BJ (cell line): ENCODE results near the gene KLHDC7B. TPM values are rescaled to one million over a fixed set of nuclear protein-coding genes. Genes with fewer than 3 reads are reported as not detected.

Source experiments
- CTCF ChIA-PET: fragments of 350-600 bp; formaldehyde crosslinking; extraction: SDS; loops from one replicate; lab custom pipeline; 2021; ENCODE audit warnings: antibody characterized with exemption, inconsistent platforms; lab: Yijun Ruan, JAX
- POLR2A ChIA-PET: fragments of 300-600 bp; sonication (Branson Sonifier 250); formaldehyde crosslinking; extraction: SDS; loops from one replicate; lab custom pipeline; 2021; ENCODE audit warnings: antibody characterized with exemption; lab: Charles Lee
- DNase-seq: peaks from one replicate; pipeline ENCODE4 v3.0.0-alpha.2; 2011; ENCODE audit warnings: low read depth
- H3K27me3 ChIP-seq: 2 replicates; pipeline ENCODE4 v1.6.0; 2011; ENCODE audit warnings: low read length; ENCODE audit not compliant: control insufficient read depth, insufficient read depth
- H3K36me3 ChIP-seq: 2 replicates; pipeline ENCODE4 v1.5.1; 2011; ENCODE audit warnings: low read length; ENCODE audit not compliant: control insufficient read depth, insufficient read depth
- H3K4me3 ChIP-seq: 2 replicates; pipeline ENCODE4 v1.5.1; 2011; ENCODE audit warnings: low read depth, mild to moderate bottlenecking, control low read depth, low read length
- polyA plus RNA-seq: library from polyadenylated mRNA; depleted of rRNA; stranded (reverse); fragments of >200 nt; gene quantifications from 2 replicates; pipeline ENCODE4 v1.2.3, GENCODE V29; 2011
- TF ChIP-seq, protein P1 (sequence below): IDR thresholded peaks from 2 replicates; pipeline ENCODE4 v1.5.1; 2011; ENCODE audit warnings: low read depth, mild to moderate bottlenecking, control low read depth, inconsistent platforms, low read length, moderate library complexity; ENCODE audit not compliant: insufficient read depth

Gene KLHDC7B
- polyA plus RNA-seq, 1 experiment = 0.34 TPM

DNA sequence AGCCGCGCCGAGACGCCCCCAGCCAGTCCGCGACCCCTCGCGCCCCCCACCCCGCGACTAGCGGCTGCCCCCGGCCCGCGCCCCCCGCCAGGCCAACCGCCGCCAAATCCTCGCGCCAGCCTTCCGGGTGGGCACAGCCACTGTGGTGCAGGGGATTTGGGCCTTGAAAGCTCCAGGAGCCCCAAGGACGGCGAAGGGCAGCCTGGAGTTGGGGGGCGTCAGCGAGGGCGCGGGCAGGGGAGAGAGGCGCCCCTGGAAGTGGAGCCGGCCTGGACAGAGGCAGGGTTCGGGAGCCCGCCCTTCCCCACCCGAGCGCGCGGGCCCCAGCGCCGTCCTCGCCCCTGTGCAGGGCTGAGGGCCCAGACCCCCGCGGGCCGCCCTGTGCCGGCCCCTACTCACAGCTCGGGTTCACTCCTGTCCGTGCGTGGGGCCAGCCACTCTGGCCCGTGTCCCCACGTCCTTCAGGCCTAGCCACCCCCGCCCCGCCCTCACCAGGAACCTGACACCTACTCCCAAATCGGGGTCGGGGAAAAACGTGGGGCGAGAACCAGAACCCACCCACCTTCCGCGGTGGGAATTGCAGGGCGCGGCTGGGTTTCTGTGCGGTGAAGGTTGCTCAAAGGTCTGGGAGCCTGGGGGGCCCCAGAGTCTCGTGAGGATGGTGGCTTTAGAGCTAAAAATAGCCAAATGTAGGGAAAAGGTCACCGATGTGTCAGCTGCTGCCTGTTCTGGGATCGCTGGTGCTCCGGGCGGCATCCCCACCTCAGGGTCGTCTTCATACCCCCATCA, 32.5 kb downstream of the KLHDC7B start, which contains the start of gene CPT1B:
Gene CPT1B (minus strand): TSS at position 441 of the 789 bp plus-strand sequence. CDS start 512 bp downstream, outside the sequence.
- POLR2A ChIA-PET = interaction anchor here (0.7 kb wide), 1 partner anchor 56 kb away, joined by 3 read pairs; no protein-coding TSS in a partner anchor
- peak within 1 kb of the TSS; percentile 6; the same call in 1 of the 2 replicates for H3K4me3 ChIP-seq
- H3K27me3 ChIP-seq = no peaks in the 10 kb centered on the region
- no peak for DNase-seq
- CTCF ChIA-PET = interaction anchor here (1.0 to 2.7 kb wide), 6 partner anchors 15 to 113 kb away, joined by 3 to 20 read pairs (median 5); partner anchors contain the start of genes SCO2 and SYCE3
- peaks cover 8% of the 10 kb centered on the region for H3K36me3 ChIP-seq
- TF ChIP-seq, protein P1, sequence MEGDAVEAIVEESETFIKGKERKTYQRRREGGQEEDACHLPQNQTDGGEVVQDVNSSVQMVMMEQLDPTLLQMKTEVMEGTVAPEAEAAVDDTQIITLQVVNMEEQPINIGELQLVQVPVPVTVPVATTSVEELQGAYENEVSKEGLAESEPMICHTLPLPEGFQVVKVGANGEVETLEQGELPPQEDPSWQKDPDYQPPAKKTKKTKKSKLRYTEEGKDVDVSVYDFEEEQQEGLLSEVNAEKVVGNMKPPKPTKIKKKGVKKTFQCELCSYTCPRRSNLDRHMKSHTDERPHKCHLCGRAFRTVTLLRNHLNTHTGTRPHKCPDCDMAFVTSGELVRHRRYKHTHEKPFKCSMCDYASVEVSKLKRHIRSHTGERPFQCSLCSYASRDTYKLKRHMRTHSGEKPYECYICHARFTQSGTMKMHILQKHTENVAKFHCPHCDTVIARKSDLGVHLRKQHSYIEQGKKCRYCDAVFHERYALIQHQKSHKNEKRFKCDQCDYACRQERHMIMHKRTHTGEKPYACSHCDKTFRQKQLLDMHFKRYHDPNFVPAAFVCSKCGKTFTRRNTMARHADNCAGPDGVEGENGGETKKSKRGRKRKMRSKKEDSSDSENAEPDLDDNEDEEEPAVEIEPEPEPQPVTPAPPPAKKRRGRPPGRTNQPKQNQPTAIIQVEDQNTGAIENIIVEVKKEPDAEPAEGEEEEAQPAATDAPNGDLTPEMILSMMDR = peak; percentile 32; the same call in 1 of the 2 replicates

DNA sequence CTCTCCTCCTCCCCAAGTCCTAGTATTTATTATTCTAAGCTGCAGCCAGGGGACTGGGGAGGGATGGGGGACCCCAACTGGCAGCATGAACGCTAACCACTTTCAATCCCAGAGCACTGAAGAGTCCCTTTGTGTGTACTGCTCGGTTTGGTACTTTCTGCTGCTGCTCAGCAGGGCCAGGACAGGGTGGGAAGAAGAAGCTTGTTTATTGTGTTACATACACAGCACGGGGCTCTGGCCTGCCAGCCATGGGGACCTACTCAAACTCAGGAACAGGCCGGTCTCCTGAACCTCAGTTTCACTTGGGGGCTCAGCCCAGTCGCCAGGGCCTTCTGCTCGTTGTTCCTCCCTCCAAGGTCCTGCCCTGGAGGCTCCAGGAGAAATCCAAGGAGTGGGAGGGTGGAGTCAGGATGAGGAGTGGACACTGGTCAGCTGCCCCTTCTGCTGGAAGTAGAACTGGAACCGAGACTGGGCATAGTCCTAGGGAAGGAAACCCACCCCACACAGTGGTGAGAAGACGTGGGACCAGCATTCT, 33.1 kb downstream of the KLHDC7B start:
- TF ChIP-seq, protein P1 = no peak
- CTCF ChIA-PET = interaction anchor here (1.1 to 1.6 kb wide), 3 partner anchors 16 to 53 kb away, joined by 4 to 6 read pairs (median 5); partner anchors contain the start of genes SCO2 and SYCE3
- H3K27me3 ChIP-seq = no peaks in the 10 kb centered on the region
- no peak for DNase-seq
- no peak overlapping the region for H3K4me3 ChIP-seq
- POLR2A ChIA-PET = no interaction called here
- peaks cover 8% of the 10 kb centered on the region for H3K36me3 ChIP-seq

DNA sequence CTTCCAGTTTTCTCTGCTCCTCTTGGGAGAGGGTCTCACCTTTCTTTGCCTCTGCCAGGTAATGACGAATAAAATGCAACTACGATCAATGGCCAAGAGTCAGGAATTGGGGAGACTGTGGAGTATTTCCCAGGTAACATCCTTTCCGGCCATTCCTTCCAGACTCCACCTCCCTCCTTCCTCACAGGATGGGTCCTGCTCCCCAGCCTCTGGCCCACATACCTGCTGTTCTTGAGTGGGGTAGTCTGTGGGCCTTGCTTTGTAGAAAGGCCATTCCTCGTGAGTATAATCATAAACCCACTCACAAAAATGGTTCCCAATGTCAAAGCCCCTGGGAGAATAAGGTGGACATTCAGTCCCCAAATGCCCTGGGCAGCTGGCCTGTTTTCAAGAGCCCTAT, 34.1 kb downstream of the KLHDC7B start:
- Histone ChIP-seq H3K4me3 (no peak overlapping the region), H3K36me3 (peaks cover 8% of the 10 kb centered on the region), H3K27me3 (no peaks in the 10 kb centered on the region)
- CTCF ChIA-PET = interaction anchor here (1.2 to 1.4 kb wide), 2 partner anchors 11 to 17 kb away, joined by 3 to 5 read pairs; partner anchors contain the start of gene SYCE3
- TF ChIP-seq, protein P1 = no peak
- POLR2A ChIA-PET = no interaction called here
- no peak for DNase-seq

DNA sequence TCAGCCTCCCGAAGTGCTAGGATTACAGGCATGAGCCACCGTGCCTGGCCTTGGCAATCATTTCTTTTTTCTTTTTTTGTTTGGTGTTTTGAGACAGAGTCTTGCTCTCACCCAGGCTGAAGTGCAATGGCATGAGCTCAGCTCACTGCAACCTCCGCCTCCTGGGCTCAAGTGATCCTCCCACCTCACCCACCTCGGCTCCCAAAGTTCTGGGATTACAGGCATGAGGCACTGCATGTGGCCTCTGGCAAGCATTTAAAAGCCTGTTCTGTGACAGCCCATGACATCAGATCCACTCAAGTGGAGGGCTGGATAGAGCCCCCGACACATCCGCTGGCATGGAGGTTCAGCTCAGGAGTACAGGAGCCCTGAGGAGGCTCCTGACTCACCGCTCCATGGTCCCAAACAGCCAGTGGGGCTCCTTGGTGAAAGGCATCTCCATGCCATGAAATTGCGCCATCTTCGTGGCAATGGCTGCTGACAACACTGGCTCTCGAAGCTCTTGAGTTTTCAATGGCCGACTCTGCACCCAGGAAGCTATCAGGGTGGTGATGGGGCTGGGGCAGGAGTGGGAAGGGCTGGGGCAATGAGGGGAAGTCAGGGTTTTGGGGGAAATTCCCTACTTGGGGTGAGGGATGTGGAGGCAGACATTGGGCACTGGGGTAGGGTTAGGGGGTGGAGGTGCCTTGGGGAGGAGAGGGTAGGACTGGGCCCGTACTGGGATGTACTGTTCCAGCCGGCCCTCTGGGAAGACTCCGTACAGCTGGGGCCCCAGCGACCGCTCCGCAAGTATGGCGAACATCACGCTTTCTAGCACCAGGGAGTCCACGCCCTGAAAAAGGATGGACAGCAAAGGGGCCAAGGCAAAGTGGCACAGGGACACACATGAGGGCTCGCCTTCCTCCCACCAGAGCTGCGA, 35.6 kb downstream of the KLHDC7B start:
- ChIA-PET CTCF (interaction anchor here (0.7 to 2.2 kb wide), 5 partner anchors 12 to 128 kb away, joined by 3 to 9 read pairs (median 3); partner anchors contain the start of genes SCO2 and SYCE3), POLR2A (no interaction called here)
- Histone ChIP-seq H3K36me3 (peaks cover 8% of the 10 kb centered on the region), H3K4me3 (peak overlapping the region; percentile 83), H3K27me3 (no peaks in the 10 kb centered on the region)
- TF ChIP-seq, protein P1 = no peak
- no peak for DNase-seq
